SK-N-SH (cell line): ENCODE data around the gene ERC2. TPM values are rescaled to one million over a fixed set of nuclear protein-coding genes. Genes with fewer than 3 reads are reported as not detected.

Experiments used
- CTCF ChIA-PET: fragments of 300-600, 350-600 bp; formaldehyde crosslinking; extraction: SDS; loops from one replicate; lab custom pipeline; 2021; lab: Yijun Ruan, JAX
- POLR2A ChIA-PET: fragments of 350-600 bp; sonication (Branson Sonifier 250); formaldehyde crosslinking; extraction: SDS; loops from one replicate; lab custom pipeline; 2020; ENCODE audit warnings: antibody characterized with exemption, inconsistent platforms; lab: Yijun Ruan, JAX
- DNase-seq: peaks from one replicate; pipeline ENCODE4 v3.0.0; 2012
- H2AFZ ChIP-seq: fragments of 200-600 bp; sonication (generic); 2 replicates; pipeline ENCODE4 v1.8.1; 2016; ENCODE audit warnings: antibody characterized with exemption, mild to moderate bottlenecking, low read depth
- H3F3A ChIP-seq: fragments of 200-600 bp; sonication (generic); replicated peaks from 2 replicates; pipeline ENCODE3; 2016; ENCODE audit warnings: antibody characterized with exemption, mild to moderate bottlenecking; ENCODE audit not compliant: insufficient read depth
- H3K27ac ChIP-seq, 2 experiments: fragments of 200-500 bp in 1 of 2; fragments of 200-600 bp in 1 of 2; sonication (Bioruptor generic) in 1 of 2; sonication (generic), shearing (Covaris generic) in 1 of 2; 2 replicates each; pipeline versions ENCODE4 v1.5.1 to v1.6.1; 2014 to 2016; ENCODE audit warnings: low read depth in 2 of 2, inconsistent platforms in 1 of 2, low read length in 1 of 2, mild to moderate bottlenecking in 1 of 2, mixed read lengths in 1 of 2
- H3K27me3 ChIP-seq: fragments of 200-600 bp; sonication (generic), shearing (Covaris generic); 2 replicates; pipeline ENCODE4 v1.6.1; 2016; ENCODE audit warnings: mixed run types; ENCODE audit not compliant: insufficient read depth
- H3K36me3 ChIP-seq, 2 experiments: fragments of 200-500 bp in 1 of 2; fragments of 200-600 bp in 1 of 2; sonication (Bioruptor generic) in 1 of 2; sonication (generic) in 1 of 2; replicated peaks in 1 of 2; 2 replicates each; pipeline versions ENCODE3 to v1.5.1; 2014 to 2016; ENCODE audit warnings: low read length in 1 of 2, mild to moderate bottlenecking in 1 of 2; ENCODE audit not compliant: insufficient read depth in 2 of 2, control insufficient read depth in 1 of 2
- H3K4me1 ChIP-seq, 2 experiments: fragments of 200-500 bp in 1 of 2; fragments of 200-600 bp in 1 of 2; sonication (Bioruptor generic) in 1 of 2; sonication (generic), shearing (Covaris generic) in 1 of 2; 2 replicates each; pipeline versions ENCODE4 v1.5.1 to v1.6.1; 2014 to 2016; ENCODE audit warnings: low read depth in 1 of 2, low read length in 1 of 2, mixed run types in 1 of 2; ENCODE audit not compliant: insufficient read depth in 2 of 2, control insufficient read depth in 1 of 2
- H3K4me2 ChIP-seq: fragments of 200-600 bp; sonication (generic), shearing (Covaris generic); 2 replicates; pipeline ENCODE4 v1.6.1; 2017; ENCODE audit warnings: mixed run types
- H3K4me3 ChIP-seq, 2 experiments: fragments of 200-500 bp in 1 of 2; fragments of 200-600 bp in 1 of 2; sonication (Bioruptor generic) in 1 of 2; sonication (generic), shearing (Covaris generic) in 1 of 2; 2 replicates each; pipeline versions ENCODE4 v1.5.1 to v1.8.1; 2014 to 2016; ENCODE audit warnings: low read depth in 2 of 2, inconsistent platforms in 1 of 2, low read length in 1 of 2, mild to moderate bottlenecking in 1 of 2, mixed read lengths in 1 of 2, moderate library complexity in 1 of 2
- H3K79me2 ChIP-seq: fragments of 200-600 bp; sonication (generic); 2 replicates; pipeline ENCODE4 v1.8.1; 2017; ENCODE audit warnings: mild to moderate bottlenecking; ENCODE audit not compliant: insufficient read depth
- H3K9ac ChIP-seq: fragments of 200-600 bp; sonication (generic); 2 replicates; pipeline ENCODE4 v1.6.1; 2017; ENCODE audit warnings: mixed run types
- H3K9me2 ChIP-seq: fragments of 200-600 bp; sonication (generic); 2 replicates; pipeline ENCODE4 v1.6.1; 2017; ENCODE audit warnings: mixed run types
- H3K9me3 ChIP-seq: fragments of 200-600 bp; sonication (generic); 2 replicates; pipeline ENCODE4 v1.6.1; 2017; ENCODE audit warnings: mixed run types, mild to moderate bottlenecking, moderate library complexity
- H4K20me1 ChIP-seq: fragments of 200-600 bp; sonication (generic); 2 replicates; pipeline ENCODE4 v1.6.1; 2017; ENCODE audit warnings: mild to moderate bottlenecking, mixed run types; ENCODE audit not compliant: insufficient read depth
- ELF1 ChIP-seq: IDR thresholded peaks from 2 replicates; pipeline ENCODE4 v1.4.0; 2012
- FOSL2 ChIP-seq: IDR thresholded peaks from 2 replicates; pipeline ENCODE4 v1.4.0; 2012; ENCODE audit warnings: low read depth, mild to moderate bottlenecking, moderate library complexity, borderline replicate concordance
- FOXJ3 ChIP-seq: sonication (generic); formaldehyde crosslinking; IDR thresholded peaks from 2 replicates; pipeline ENCODE4 v1.5.1; 2020; ENCODE audit warnings: mild to moderate bottlenecking, missing genetic modification reagents
- FOXM1 ChIP-seq: IDR thresholded peaks from 2 replicates; pipeline ENCODE4 v1.4.0; 2012; ENCODE audit warnings: low read depth, mild to moderate bottlenecking
- GABPA ChIP-seq: IDR thresholded peaks from 2 replicates; pipeline ENCODE4 v1.4.0; 2012; ENCODE audit warnings: low read depth, mild to moderate bottlenecking
- MEF2A ChIP-seq: IDR thresholded peaks from 2 replicates; pipeline ENCODE4 v1.4.0; 2012; ENCODE audit warnings: low read depth, borderline replicate concordance
- MXI1 ChIP-seq: IDR thresholded peaks from 2 replicates; pipeline ENCODE4 v1.6.1; 2012; ENCODE audit warnings: mild to moderate bottlenecking, low read depth, low read length, improper control_type of control experiment
- NFIC ChIP-seq: IDR thresholded peaks from 2 replicates; pipeline ENCODE4 v1.4.0; 2012; ENCODE audit warnings: borderline replicate concordance
- NRF1 ChIP-seq: IDR thresholded peaks from 2 replicates; pipeline ENCODE4 v1.6.1; 2012; ENCODE audit warnings: low read depth, mild to moderate bottlenecking, low read length
- PBX3 ChIP-seq: IDR thresholded peaks from 2 replicates; pipeline ENCODE4; 2012
- RAD21 ChIP-seq: IDR thresholded peaks from 2 replicates; pipeline ENCODE4 v1.6.1; 2012; ENCODE audit warnings: mild to moderate bottlenecking, low read length
- REST ChIP-seq: IDR thresholded peaks from 2 replicates; pipeline ENCODE4 v1.6.1; 2012; ENCODE audit warnings: mild to moderate bottlenecking, low read depth, low read length, moderate library complexity
- SIN3A ChIP-seq: IDR thresholded peaks from 2 replicates; pipeline ENCODE4 v1.6.1; 2012; ENCODE audit warnings: low read depth, mild to moderate bottlenecking, low read length, moderate library complexity, borderline replicate concordance
- SMC3 ChIP-seq: IDR thresholded peaks from 2 replicates; pipeline ENCODE4 v1.6.1; 2012; ENCODE audit warnings: low read depth, low read length, improper control_type of control experiment
- TAF1 ChIP-seq: IDR thresholded peaks from 2 replicates; pipeline ENCODE4 v1.6.1; 2012; ENCODE audit warnings: low read depth, mild to moderate bottlenecking, low read length, moderate library complexity, borderline replicate concordance
- TEAD4 ChIP-seq: IDR thresholded peaks from 2 replicates; pipeline ENCODE4 v1.4.0; 2012; ENCODE audit warnings: mild to moderate bottlenecking, borderline replicate concordance; ENCODE audit not compliant: insufficient read depth
- WGBS: methylation state at CpG from one replicate; pipeline ENCODE4 v1.1.6; 2017; ENCODE audit warnings: low lambda C conversion rate; 5-methylcytosine and 5-hydroxymethylcytosine counted together
- polyA plus RNA-seq, 3 experiments: library from polyadenylated mRNA; depleted of rRNA; stranded (reverse); fragments of >200 nt; gene quantifications; 2 replicates each; pipeline ENCODE4 v1.2.3, GENCODE V29; 2012
- TF ChIP-seq, protein P1 (sequence below): IDR thresholded peaks from 2 replicates; pipeline ENCODE4 v1.4.0; 2012; ENCODE audit warnings: low read depth, borderline replicate concordance

The ERC2 gene
- polyA plus RNA-seq, 1 of the 3 experiments (the other 2 are of a cell fraction), result 1.6 TPM

DNA sequence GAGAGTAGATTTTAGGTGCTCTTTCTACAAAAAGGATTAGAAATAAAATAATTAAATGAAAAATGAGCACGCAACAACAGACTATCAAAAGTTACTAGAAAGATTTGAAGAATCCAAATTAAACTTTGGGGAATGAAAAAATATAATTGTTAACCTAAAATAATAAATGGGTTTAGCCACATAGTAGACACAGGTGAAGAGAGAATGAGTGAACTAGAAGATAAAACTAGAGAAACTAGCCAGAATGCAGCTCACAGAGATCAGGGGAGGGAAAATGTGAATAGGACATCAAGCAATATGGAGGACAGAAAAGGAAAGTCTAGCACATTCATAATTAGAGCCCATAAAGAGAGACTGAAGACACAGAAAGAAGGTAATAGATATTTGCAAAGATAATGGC is 670.5 kb downstream of the ERC2 start:
- CTCF ChIA-PET, result no interaction called here
- 90% methylated on average over 1 of the region's 1 CpG for WGBS
- no peak overlapping the region for H3K27ac ChIP-seq

DNA sequence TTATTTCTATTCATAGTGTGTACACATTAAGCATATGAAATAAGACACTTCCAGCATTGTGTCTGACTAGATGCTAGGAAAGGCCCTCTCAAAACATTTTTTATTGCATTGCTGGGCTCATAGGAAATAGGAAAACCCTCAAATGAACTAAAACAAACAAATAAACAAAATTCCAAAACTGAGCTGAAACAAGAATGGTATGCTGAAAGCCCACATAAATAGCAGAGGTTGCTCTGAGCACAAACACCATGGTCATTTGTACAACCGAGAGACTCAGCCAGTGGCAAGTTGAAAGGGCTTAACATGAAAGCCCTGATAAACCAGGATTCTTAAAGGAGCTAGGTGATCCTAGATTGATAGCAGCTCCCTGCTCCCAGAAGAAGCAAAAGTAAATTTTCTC is 671.2 kb downstream of the ERC2 start:
- H3K36me3 ChIP-seq, result no peaks in the 10 kb centered on the region
- POLR2A ChIA-PET, result no interaction called here
- CTCF ChIA-PET, result no interaction called here
- no peak overlapping the region for H3K9ac ChIP-seq
- H4K20me1 ChIP-seq, result no peaks in the 10 kb centered on the region
- no peaks in the 10 kb centered on the region for H3F3A ChIP-seq
- no peaks in the 10 kb centered on the region for H3K4me1 ChIP-seq
- H3K4me2 ChIP-seq, result no peak overlapping the region
- H3K79me2 ChIP-seq, result no peaks in the 10 kb centered on the region
- 80% methylated on average over 1 of the region's 1 CpG for WGBS
- no peaks in the 10 kb centered on the region for H3K9me2 ChIP-seq
- TF ChIP-seq MEF2A (no peak), SMC3 (no peak), NFIC (no peak), RAD21 (no peak)
- no peak for DNase-seq
- no peaks in the 10 kb centered on the region for H3K27me3 ChIP-seq
- no peak overlapping the region for H3K27ac ChIP-seq
- no peaks in the 10 kb centered on the region for H3K9me3 ChIP-seq
- H3K4me3 ChIP-seq, result no peak overlapping the region
- H2AFZ ChIP-seq, result no peak overlapping the region

More for the DNA sequence above, 670.5 kb downstream of the ERC2 start:
- Histone ChIP-seq H3K4me1 (no peaks in the 10 kb centered on the region), H3F3A (no peaks in the 10 kb centered on the region), H2AFZ (no peak overlapping the region), H3K4me2 (no peak overlapping the region), H3K9me2 (no peaks in the 10 kb centered on the region), H3K27me3 (no peaks in the 10 kb centered on the region), H4K20me1 (no peaks in the 10 kb centered on the region), H3K9ac (no peak overlapping the region), H3K9me3 (no peaks in the 10 kb centered on the region), H3K79me2 (no peaks in the 10 kb centered on the region), H3K36me3 (no peaks in the 10 kb centered on the region), H3K4me3 (no peak overlapping the region)
- POLR2A ChIA-PET, result no interaction called here
- no peak for DNase-seq
- TF ChIP-seq GABPA (no peak), FOXM1 (no peak), SIN3A (no peak), TAF1 (no peak), TEAD4 (no peak), MXI1 (no peak), NFIC (no peak), ELF1 (no peak)
- TF ChIP-seq, protein P1, sequence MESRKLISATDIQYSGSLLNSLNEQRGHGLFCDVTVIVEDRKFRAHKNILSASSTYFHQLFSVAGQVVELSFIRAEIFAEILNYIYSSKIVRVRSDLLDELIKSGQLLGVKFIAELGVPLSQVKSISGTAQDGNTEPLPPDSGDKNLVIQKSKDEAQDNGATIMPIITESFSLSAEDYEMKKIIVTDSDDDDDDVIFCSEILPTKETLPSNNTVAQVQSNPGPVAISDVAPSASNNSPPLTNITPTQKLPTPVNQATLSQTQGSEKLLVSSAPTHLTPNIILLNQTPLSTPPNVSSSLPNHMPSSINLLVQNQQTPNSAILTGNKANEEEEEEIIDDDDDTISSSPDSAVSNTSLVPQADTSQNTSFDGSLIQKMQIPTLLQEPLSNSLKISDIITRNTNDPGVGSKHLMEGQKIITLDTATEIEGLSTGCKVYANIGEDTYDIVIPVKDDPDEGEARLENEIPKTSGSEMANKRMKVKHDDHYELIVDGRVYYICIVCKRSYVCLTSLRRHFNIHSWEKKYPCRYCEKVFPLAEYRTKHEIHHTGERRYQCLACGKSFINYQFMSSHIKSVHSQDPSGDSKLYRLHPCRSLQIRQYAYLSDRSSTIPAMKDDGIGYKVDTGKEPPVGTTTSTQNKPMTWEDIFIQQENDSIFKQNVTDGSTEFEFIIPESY, result no peak

- Histone ChIP-seq H3F3A (no peaks in the 10 kb centered on the region), H3K27ac (no peak overlapping the region), H3K4me3 (no peak overlapping the region), H3K9ac (no peak overlapping the region), H2AFZ (no peak overlapping the region), H3K36me3 (no peaks in the 10 kb centered on the region), H3K9me3 (no peaks in the 10 kb centered on the region), H3K9me2 (no peaks in the 10 kb centered on the region), H3K4me2 (no peak overlapping the region), H3K4me1 (no peaks in the 10 kb centered on the region), H4K20me1 (no peaks in the 10 kb centered on the region), H3K79me2 (no peaks in the 10 kb centered on the region), H3K27me3 (no peaks in the 10 kb centered on the region)
- POLR2A ChIA-PET, result no interaction called here
- 77% methylated on average over 3 of the region's 5 CpGs for WGBS
- CTCF ChIA-PET, result no interaction called here
- TF ChIP-seq NRF1 (no peak), PBX3 (no peak), SIN3A (no peak), NFIC (no peak), FOXM1 (no peak), REST (no peak), FOSL2 (no peak), RAD21 (no peak), FOXJ3 (CRISPR knock-in tag) (no peak), SMC3 (no peak)
- TF ChIP-seq, all 33 proteins: peak for 0
- DNase-seq, result no peak
Observed at GRCh38 chr3:55796533-55796932, 671.7 kb downstream of the ERC2 start.
